ENCODE measurements around the gene SNED1. TPM values are rescaled to one million over a fixed set of nuclear protein-coding genes. Genes with fewer than 3 reads are reported as not detected.

The SNED1 gene
- total RNA-seq, 1 experiment from 2014 or later, result not detected

GRCh38 chr2:241071677-241072111, 73.3 kb downstream of the SNED1 start:
- no peak for DNase-seq
- H3K27ac Mint-ChIP-seq (ENCODE audit: unreplicated experiment), result no peak overlapping the region
- H3K36me3 Mint-ChIP-seq (ENCODE audit: insufficient read depth, unreplicated experiment), result peaks cover 4% of the 10 kb centered on the region
- no peak overlapping the region for H3K4me3 Mint-ChIP-seq (ENCODE audit: unreplicated experiment)
- peaks cover 6% of the 10 kb centered on the region for H3K27me3 Mint-ChIP-seq (ENCODE audit: insufficient read depth, unreplicated experiment)
- Histone ChIP-seq H3K4me1 (no peaks in the 10 kb centered on the region), H3K9me3 (no peaks in the 10 kb centered on the region), H3K27me3 (replicated peaks; ENCODE audit: control insufficient read depth, insufficient read depth, low read length) (no peaks in the 10 kb centered on the region), H3K36me3 (ENCODE audit: control insufficient read depth, insufficient read depth, low read length) (no peaks in the 10 kb centered on the region), H3K4me3 (ENCODE audit: low read depth, low read length) (no peak overlapping the region)
- H3K9me3 Mint-ChIP-seq (ENCODE audit: unreplicated experiment), result no peaks in the 10 kb centered on the region
- ChIA-PET POLR2A (no interaction called here), CTCF (no interaction called here)
- H3K4me1 Mint-ChIP-seq (ENCODE audit: low read depth, unreplicated experiment), result no peaks in the 10 kb centered on the region
- intact Hi-C loops (cut with micrococcal nuclease; ENCODE audit: unreplicated experiment), result no loop called here
- BruUV-seq (replicated peaks), result no TSS peak
- no peak for TF ChIP-seq CTCF (IDR thresholded peaks at IDR 0.05; ENCODE audit: insufficient read depth in 1 of 2, low read depth in 1 of 2, low read length in 1 of 2, severe bottlenecking in 1 of 2, unreplicated experiment in 1 of 2)

- POLR2A ChIA-PET, result no interaction called here
- no peaks in the 10 kb centered on the region for H3K9me3 Mint-ChIP-seq (ENCODE audit: unreplicated experiment)
- CTCF ChIA-PET, result no interaction called here
- peaks cover 4% of the 10 kb centered on the region for H3K36me3 Mint-ChIP-seq (ENCODE audit: insufficient read depth, unreplicated experiment)
- no peak for DNase-seq
- Histone ChIP-seq H3K4me1 (no peaks in the 10 kb centered on the region), H3K4me3 (ENCODE audit: low read depth, low read length) (no peak overlapping the region), H3K9me3 (no peaks in the 10 kb centered on the region), H3K27me3 (replicated peaks; ENCODE audit: control insufficient read depth, insufficient read depth, low read length) (no peaks in the 10 kb centered on the region), H3K36me3 (ENCODE audit: control insufficient read depth, insufficient read depth, low read length) (no peaks in the 10 kb centered on the region)
- H3K27ac Mint-ChIP-seq (ENCODE audit: unreplicated experiment), result no peak overlapping the region
- BruUV-seq (replicated peaks), result no TSS peak
- no peak for TF ChIP-seq CTCF (IDR thresholded peaks at IDR 0.05; ENCODE audit: insufficient read depth in 1 of 2, low read depth in 1 of 2, low read length in 1 of 2, severe bottlenecking in 1 of 2, unreplicated experiment in 1 of 2)
- no peak overlapping the region for H3K4me3 Mint-ChIP-seq (ENCODE audit: unreplicated experiment)
- no peaks in the 10 kb centered on the region for H3K4me1 Mint-ChIP-seq (ENCODE audit: low read depth, unreplicated experiment)
- H3K27me3 Mint-ChIP-seq (ENCODE audit: insufficient read depth, unreplicated experiment), result peaks cover 6% of the 10 kb centered on the region
- intact Hi-C loops (cut with micrococcal nuclease; ENCODE audit: unreplicated experiment), result no loop called here
Measured at GRCh38 chr2:241072151-241072550, 73.7 kb downstream of the SNED1 start.

GRCh38 chr2:241072553-241073165, 74.2 kb downstream of the SNED1 start:
- H3K4me1 ChIP-seq, result no peaks in the 10 kb centered on the region
- H3K36me3 ChIP-seq (ENCODE audit: control insufficient read depth, insufficient read depth, low read length), result no peaks in the 10 kb centered on the region
- H3K36me3 Mint-ChIP-seq (ENCODE audit: insufficient read depth, unreplicated experiment), result peaks cover 4% of the 10 kb centered on the region
- H3K27me3 ChIP-seq (replicated peaks; ENCODE audit: control insufficient read depth, insufficient read depth, low read length), result no peaks in the 10 kb centered on the region
- H3K4me3 Mint-ChIP-seq (ENCODE audit: unreplicated experiment), result no peak overlapping the region
- no peaks in the 10 kb centered on the region for H3K9me3 ChIP-seq
- BruUV-seq (replicated peaks), result no TSS peak
- H3K4me3 ChIP-seq (ENCODE audit: low read depth, low read length), result no peak overlapping the region
- intact Hi-C loops (cut with micrococcal nuclease; ENCODE audit: unreplicated experiment), result no loop called here
- POLR2A ChIA-PET, result no interaction called here
- no peak overlapping the region for H3K27ac Mint-ChIP-seq (ENCODE audit: unreplicated experiment)
- no peaks in the 10 kb centered on the region for H3K9me3 Mint-ChIP-seq (ENCODE audit: unreplicated experiment)
- CTCF ChIA-PET, result no interaction called here
- TF ChIP-seq CTCF (IDR thresholded peaks at IDR 0.05; ENCODE audit: insufficient read depth in 1 of 2, low read depth in 1 of 2, low read length in 1 of 2, severe bottlenecking in 1 of 2, unreplicated experiment in 1 of 2), result no peak
- peaks cover 6% of the 10 kb centered on the region for H3K27me3 Mint-ChIP-seq (ENCODE audit: insufficient read depth, unreplicated experiment)
- no peaks in the 10 kb centered on the region for H3K4me1 Mint-ChIP-seq (ENCODE audit: low read depth, unreplicated experiment)
- DNase-seq, result no peak
